GM12878 (cell line): ENCODE results near the gene NDUFC2.

ENCODE experiments used
- EGR1 ChIP-seq, 2 experiments: IDR thresholded peaks; 1 replicate in 1 of 2; 2 replicates in 1 of 2; pipeline ENCODE4 v1.6.1; 2011 to 2012; ENCODE audit warnings: low read depth in 2 of 2, low read length in 2 of 2, borderline replicate concordance in 1 of 2, mild to moderate bottlenecking in 1 of 2, moderate library complexity in 1 of 2
- ETV6 ChIP-seq, 2 experiments: fragments of 450-650 bp in 1 of 2; IDR thresholded peaks in 1 of 2; conservative IDR thresholded peaks in 1 of 2; 2 replicates each; pipeline ENCODE4 v1.6.1; 2014; ENCODE audit warnings: antibody characterized with exemption in 1 of 2, borderline replicate concordance in 1 of 2, low read depth in 1 of 2, mild to moderate bottlenecking in 1 of 2, moderate library complexity in 1 of 2
- EZH2 ChIP-seq: IDR thresholded peaks from 2 replicates; pipeline ENCODE4 v1.6.1; 2012; ENCODE audit warnings: low read depth, mild to moderate bottlenecking, control low read depth, inconsistent platforms, low read length, borderline replicate concordance; ENCODE audit not compliant: control insufficient read depth
- NFYB ChIP-seq: IDR thresholded peaks from 2 replicates; pipeline ENCODE4 v1.6.1; 2011; ENCODE audit warnings: low read depth, mild to moderate bottlenecking, low read length, improper control_type of control experiment, moderate library complexity; ENCODE audit not compliant: insufficient read depth
- NRF1 ChIP-seq: conservative IDR thresholded peaks from 2 replicates; pipeline ENCODE4 v1.6.1; 2011; ENCODE audit warnings: mild to moderate bottlenecking, low read depth, low read length, improper control_type of control experiment
- TF ChIP-seq, protein P1 (sequence below): IDR thresholded peaks from 2 replicates; pipeline ENCODE4 v1.6.1; 2012; ENCODE audit warnings: low read depth, low read length, improper control_type of control experiment

DNA sequence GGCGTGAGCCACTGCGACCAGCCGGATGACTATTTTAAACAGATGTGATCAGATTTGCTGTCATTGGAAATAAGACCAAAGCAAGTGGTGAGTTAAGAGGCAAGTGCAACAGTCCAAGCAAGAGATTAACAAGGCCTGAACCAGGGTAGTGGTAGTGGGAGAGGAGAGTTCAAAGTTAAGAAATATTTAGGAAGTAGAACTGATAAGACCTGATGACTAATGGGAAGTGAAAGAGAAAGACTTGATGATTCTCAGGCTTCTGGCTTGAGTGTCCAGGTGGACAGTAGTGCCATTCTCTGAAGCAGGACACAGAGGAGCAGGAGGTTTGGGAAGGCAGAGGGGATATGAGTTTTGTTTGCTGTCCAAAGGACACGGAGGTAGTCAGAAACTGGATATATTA, 7.2 kb downstream of the NDUFC2 start:
- TF ChIP-seq, protein P1, sequence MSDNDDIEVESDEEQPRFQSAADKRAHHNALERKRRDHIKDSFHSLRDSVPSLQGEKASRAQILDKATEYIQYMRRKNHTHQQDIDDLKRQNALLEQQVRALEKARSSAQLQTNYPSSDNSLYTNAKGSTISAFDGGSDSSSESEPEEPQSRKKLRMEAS = no peak
- TF ChIP-seq ETV6 (conservative IDR thresholded peaks at IDR 0.05 in 1 of 2, IDR thresholded peaks at IDR 0.05 in 1 of 2; ENCODE audit: borderline replicate concordance in 1 of 2, low read depth in 1 of 2) = no peak
- TF ChIP-seq EZH2 = no peak
- no peak for TF ChIP-seq EGR1 (IDR thresholded peaks at IDR 0.05; ENCODE audit: borderline replicate concordance in 1 of 2, low read depth in 2 of 2, low read length in 2 of 2)
- no peak for TF ChIP-seq NFYB
- no peak for TF ChIP-seq NRF1
